ENCODE measurements around the gene PITPNC1. TPM values are rescaled to one million over a fixed set of nuclear protein-coding genes. Genes with fewer than 3 reads are reported as not detected.
"Not testable (repeated sequence)": the region's sequence is repeated elsewhere in the genome, so short reads cannot be mapped to it uniquely, and the experiment has no call there.

PITPNC1 gene
- total RNA-seq, 2 donors from 2014 or later: 22.3 to 24.3 TPM

- intact Hi-C loops (cut with DNase I): no loop called here
Observed at GRCh38 chr17:67365738-67366192, 11.3 kb upstream of the PITPNC1 start.

GRCh38 chr17:67366193-67367157 lies 10.6 kb upstream of the PITPNC1 start, which contains the start of gene PSMD12:
PSMD12 (minus strand) TSS chr17:67366577; CDS start chr17:67366519, 58 bp downstream.
- DNase-seq (ENCODE audit: low spot score): peak; percentile 98
- intact Hi-C loops (cut with DNase I): no loop called here

More at GRCh38 chr17:67365738-67366192, 11.3 kb upstream of the PITPNC1 start:
- DNase-seq (ENCODE audit: low spot score): no peak

- intact Hi-C loops (cut with DNase I): no loop called here
- DNase-seq (ENCODE audit: low spot score): no peak
Observed at GRCh38 chr17:67369676-67370075, 7.4 kb upstream of the PITPNC1 start.

- intact Hi-C loops (cut with DNase I): no loop called here
- DNase-seq (ENCODE audit: low spot score): no peak
Observed at GRCh38 chr17:67372751-67373150, 4.3 kb upstream of the PITPNC1 start.

- intact Hi-C loops (cut with DNase I): loop anchor here (2.0 to 5.0 kb wide), 4 partner anchors 103 to 313 kb away; no protein-coding TSS in a partner anchor
- DNase-seq (ENCODE audit: low spot score): peak; percentile 97
Observed at GRCh38 chr17:67374329-67375053, 2.6 kb upstream of the PITPNC1 start.

GRCh38 chr17:67375054-67375427 lies 2.0 kb upstream of the PITPNC1 start:
- no peak for DNase-seq (ENCODE audit: low spot score)
- intact Hi-C loops (cut with DNase I): loop anchor here (2.0 to 5.0 kb wide), 4 partner anchors 102 to 312 kb away; no protein-coding TSS in a partner anchor

GRCh38 chr17:67375716-67376115 lies 1.4 kb upstream of the PITPNC1 start:
- intact Hi-C loops (cut with DNase I): loop anchor here (2.0 to 5.0 kb wide), 4 partner anchors 102 to 312 kb away; no protein-coding TSS in a partner anchor

GRCh38 chr17:67376415-67376736 lies 705 bp upstream of the PITPNC1 start:
- DNase-seq (ENCODE audit: low spot score): no peak
- intact Hi-C loops (cut with DNase I): loop anchor here (5.0 kb wide), 3 partner anchors 101 to 311 kb away; no protein-coding TSS in a partner anchor

More at GRCh38 chr17:67375716-67376115, 1.4 kb upstream of the PITPNC1 start:
- no peak for DNase-seq (ENCODE audit: low spot score)

GRCh38 chr17:67377488-67378453 lies 690 bp downstream of the PITPNC1 start:
- peak; percentile 85 for DNase-seq (ENCODE audit: low spot score)
- intact Hi-C loops (cut with DNase I): loop anchor here (5.0 kb wide), 3 partner anchors 100 to 310 kb away; no protein-coding TSS in a partner anchor

GRCh38 chr17:67378454-67379250 lies 1.6 kb downstream of the PITPNC1 start:
- peak; percentile 94 for DNase-seq (ENCODE audit: low spot score)
- intact Hi-C loops (cut with DNase I): loop anchor here (5.0 kb wide), 3 partner anchors 99 to 309 kb away; no protein-coding TSS in a partner anchor

- no peak for DNase-seq (ENCODE audit: low spot score)
- intact Hi-C loops (cut with DNase I): loop anchor here (5.0 kb wide), 3 partner anchors 98 to 308 kb away; no protein-coding TSS in a partner anchor
Observed at GRCh38 chr17:67379251-67379630, 2.2 kb downstream of the PITPNC1 start.

- no peak for DNase-seq (ENCODE audit: low spot score)
- intact Hi-C loops (cut with DNase I): no loop called here
Observed at GRCh38 chr17:67381929-67382257, 4.8 kb downstream of the PITPNC1 start.

GRCh38 chr17:67385122-67385988 lies 8.3 kb downstream of the PITPNC1 start:
- intact Hi-C loops (cut with DNase I): no loop called here
- no peak for DNase-seq (ENCODE audit: low spot score)

- DNase-seq (ENCODE audit: low spot score): no peak
- intact Hi-C loops (cut with DNase I): no loop called here
Observed at GRCh38 chr17:67386965-67387551, 10.0 kb downstream of the PITPNC1 start.

- intact Hi-C loops (cut with DNase I); DNase-seq (ENCODE audit: low spot score): not testable (repeated sequence)
Observed at GRCh38 chr17:67388536-67388935, 11.5 kb downstream of the PITPNC1 start.

- intact Hi-C loops (cut with DNase I): no loop called here
Observed at GRCh38 chr17:67388986-67389385, 11.9 kb downstream of the PITPNC1 start.

More at GRCh38 chr17:67388986-67389385, 11.9 kb downstream of the PITPNC1 start:
- no peak for DNase-seq (ENCODE audit: low spot score)

Measured in posterior vena cava (tissue), 2 donors.